VCaP (cell line): ENCODE measurements around the gene TIMMDC1.

Experiments
- H3K27ac ChIP-seq: fragments of 450-650 bp; 2 replicates; pipeline ENCODE4 v1.5.1; 2017
- CTCF ChIP-seq: fragments of 450-650 bp; conservative IDR thresholded peaks from 2 replicates; pipeline ENCODE4 v1.5.1; 2017; ENCODE audit warnings: mild to moderate bottlenecking, moderate library complexity

The TIMMDC1 gene

GRCh38 chr3:119508172-119508845, 10.0 kb downstream of the TIMMDC1 start:
- no peak for TF ChIP-seq CTCF
- H3K27ac ChIP-seq, result no peak overlapping the region

GRCh38 chr3:119510690-119511089, 12.3 kb downstream of the TIMMDC1 start:
- no peak overlapping the region for H3K27ac ChIP-seq
- TF ChIP-seq CTCF, result no peak

GRCh38 chr3:119514637-119515036, 16.3 kb downstream of the TIMMDC1 start:
- no peak for TF ChIP-seq CTCF
- H3K27ac ChIP-seq, result no peak overlapping the region

GRCh38 chr3:119517112-119517511, 18.8 kb downstream of the TIMMDC1 start:
- TF ChIP-seq CTCF, result no peak
- no peak overlapping the region for H3K27ac ChIP-seq

- H3K27ac ChIP-seq, result no peak overlapping the region
- no peak for TF ChIP-seq CTCF
Observed at GRCh38 chr3:119518026-119518425, 19.7 kb downstream of the TIMMDC1 start.

GRCh38 chr3:119524931-119525662, 26.8 kb downstream of the TIMMDC1 start:
- TF ChIP-seq CTCF, result peak; percentile 79
- no peak overlapping the region for H3K27ac ChIP-seq

GRCh38 chr3:119527714-119528113, 29.4 kb downstream of the TIMMDC1 start:
- TF ChIP-seq CTCF, result no peak
- no peak overlapping the region for H3K27ac ChIP-seq
